Panc1 (cell line): ENCODE measurements around the gene PLXNC1. TPM values are rescaled to one million over a fixed set of nuclear protein-coding genes. Genes with fewer than 3 reads are reported as not detected.

Source experiments
- ATAC-seq: fragments of 200-7000 bp; cut with Tn5 transposase; 2 replicates; pipeline ENCODE4 v1.9.1; 2020; ENCODE audit warnings: mild to moderate bottlenecking, moderate library complexity
- BruUV-seq: library from RNA; stranded (reverse); fragments of 400-500 nt; replicated peaks from 2 replicates; lab custom pipeline; 2021; lab: Mats Ljungman, UMichigan
- CTCF ChIA-PET: fragments of 300-600 bp; sonication (Branson Sonifier 250); formaldehyde crosslinking; loops from one replicate; lab custom pipeline; 2022; ENCODE audit warnings: antibody characterized with exemption; lab: Charles Lee
- POLR2A ChIA-PET: fragments of 300-600 bp; sonication (Branson Sonifier 250); formaldehyde crosslinking; loops from one replicate; lab custom pipeline; 2022; ENCODE audit warnings: antibody characterized with exemption; lab: Charles Lee
- DNase-seq: peaks from one replicate; pipeline ENCODE4 v3.0.0-alpha.2; 2010; ENCODE audit warnings: low read depth, low spot score
- H3K27ac ChIP-seq: 2 replicates; pipeline ENCODE4 v1.5.1; 2011; ENCODE audit warnings: mild to moderate bottlenecking, low read length, inconsistent platforms
- H3K27me3 ChIP-seq: fragments of 200-500 bp; sonication (Bioruptor generic); 2 replicates; pipeline ENCODE4 v1.6.0; 2014; ENCODE audit warnings: low read length, inconsistent platforms; ENCODE audit not compliant: control insufficient read depth, insufficient read depth
- H3K36me3 ChIP-seq: fragments of 200-500 bp; sonication (Bioruptor generic); 2 replicates; pipeline ENCODE4 v1.5.1; 2014; ENCODE audit warnings: inconsistent platforms, mild to moderate bottlenecking, low read length, moderate library complexity; ENCODE audit not compliant: control insufficient read depth, insufficient read depth
- H3K4me1 ChIP-seq: 2 replicates; pipeline ENCODE4 v1.5.1; 2011; ENCODE audit warnings: inconsistent platforms, mild to moderate bottlenecking, low read length, moderate library complexity; ENCODE audit not compliant: control insufficient read depth, insufficient read depth
- H3K4me3 ChIP-seq, 2 experiments: 2 replicates each; pipeline ENCODE4 v1.5.1; 2011 to 2012; ENCODE audit warnings: low read depth in 2 of 2, low read length in 2 of 2, mild to moderate bottlenecking in 2 of 2, inconsistent platforms in 1 of 2, moderate library complexity in 1 of 2
- H3K9me3 ChIP-seq: fragments of 200-500 bp; sonication (Bioruptor generic); 2 replicates; pipeline ENCODE4 v1.5.1; 2014; ENCODE audit warnings: low read depth, mild to moderate bottlenecking, inconsistent platforms, low read length, moderate library complexity; ENCODE audit not compliant: control insufficient read depth, insufficient read depth
- POLR2AphosphoS5 ChIP-seq: IDR thresholded peaks from 2 replicates; pipeline ENCODE4 v1.6.1; 2012; ENCODE audit warnings: mild to moderate bottlenecking, low read depth, low read length, moderate library complexity
- SIN3A ChIP-seq: IDR thresholded peaks from 2 replicates; pipeline ENCODE4 v1.6.1; 2012; ENCODE audit warnings: low read depth, mild to moderate bottlenecking, low read length, moderate library complexity, borderline replicate concordance; ENCODE audit not compliant: insufficient read depth
- TCF7L2 ChIP-seq: IDR thresholded peaks from 2 replicates; pipeline ENCODE4 v1.6.1; 2011; ENCODE audit warnings: mild to moderate bottlenecking, low read depth, low read length, inconsistent platforms
- in situ Hi-C: cut with HindIII; loops from 2 replicates; pipeline ENCODE4 v1.10.0; 2016; ENCODE audit warnings: low sequenced_read_pairs, low pct_unique_long_range_greater_than_20kb
- intact Hi-C: fragments of 100-400 bp; cut with micrococcal nuclease; formaldehyde crosslinking; loops from one replicate; pipeline ENCODE4 v1.10.0; 2022; ENCODE audit not compliant: unreplicated experiment
- total RNA-seq: library from RNA; stranded (reverse); gene quantifications from one replicate; pipeline ENCODE4 v1.2.1, GENCODE V29; 2021; ENCODE audit not compliant: unreplicated experiment
- TF ChIP-seq, protein P1 (sequence below): fragments of 450-650 bp; IDR thresholded peaks from 2 replicates; pipeline ENCODE4 v1.5.1; 2017; ENCODE audit warnings: mild to moderate bottlenecking
- TF ChIP-seq, protein P2 (sequence below), 2 experiments: IDR thresholded peaks; 2 replicates each; pipeline ENCODE4 v1.6.1; 2011 to 2012; ENCODE audit warnings: low read depth in 2 of 2, control low read depth in 1 of 2, low read length in 1 of 2, mild to moderate bottlenecking in 1 of 2, moderate library complexity in 1 of 2; ENCODE audit not compliant: insufficient read depth in 1 of 2

The PLXNC1 gene
- total RNA-seq, 1 experiment from 2014 or later = 0.57 TPM

DNA sequence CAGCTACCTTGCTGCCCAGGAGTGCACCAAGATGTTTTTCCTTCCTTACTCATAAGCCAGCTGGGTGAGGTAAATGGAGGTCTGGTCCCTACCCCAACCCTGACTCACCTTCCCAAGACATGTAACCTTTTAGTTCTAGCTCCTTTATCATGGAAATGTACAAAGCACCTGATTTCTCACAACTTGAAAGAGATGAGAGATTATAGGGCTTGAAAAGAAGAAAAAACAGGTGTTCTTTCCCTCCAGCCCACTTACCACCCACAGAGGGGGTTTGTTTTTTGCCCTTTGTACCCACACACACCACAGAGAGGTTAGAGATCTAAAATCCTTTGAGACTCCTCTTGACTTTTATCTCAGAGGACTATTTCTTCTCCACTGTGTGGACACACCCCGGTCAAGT lies 21.1 kb downstream of the PLXNC1 start:
- H3K9me3 ChIP-seq = no peaks in the 10 kb centered on the region
- peaks cover 49% of the 10 kb centered on the region for H3K27me3 ChIP-seq
- CTCF ChIA-PET = no interaction called here
- BruUV-seq = no TSS peak
- no peak overlapping the region for H3K27ac ChIP-seq
- intact Hi-C loops = no loop called here
- TF ChIP-seq POLR2AphosphoS5 = no peak
- TF ChIP-seq, protein P1, sequence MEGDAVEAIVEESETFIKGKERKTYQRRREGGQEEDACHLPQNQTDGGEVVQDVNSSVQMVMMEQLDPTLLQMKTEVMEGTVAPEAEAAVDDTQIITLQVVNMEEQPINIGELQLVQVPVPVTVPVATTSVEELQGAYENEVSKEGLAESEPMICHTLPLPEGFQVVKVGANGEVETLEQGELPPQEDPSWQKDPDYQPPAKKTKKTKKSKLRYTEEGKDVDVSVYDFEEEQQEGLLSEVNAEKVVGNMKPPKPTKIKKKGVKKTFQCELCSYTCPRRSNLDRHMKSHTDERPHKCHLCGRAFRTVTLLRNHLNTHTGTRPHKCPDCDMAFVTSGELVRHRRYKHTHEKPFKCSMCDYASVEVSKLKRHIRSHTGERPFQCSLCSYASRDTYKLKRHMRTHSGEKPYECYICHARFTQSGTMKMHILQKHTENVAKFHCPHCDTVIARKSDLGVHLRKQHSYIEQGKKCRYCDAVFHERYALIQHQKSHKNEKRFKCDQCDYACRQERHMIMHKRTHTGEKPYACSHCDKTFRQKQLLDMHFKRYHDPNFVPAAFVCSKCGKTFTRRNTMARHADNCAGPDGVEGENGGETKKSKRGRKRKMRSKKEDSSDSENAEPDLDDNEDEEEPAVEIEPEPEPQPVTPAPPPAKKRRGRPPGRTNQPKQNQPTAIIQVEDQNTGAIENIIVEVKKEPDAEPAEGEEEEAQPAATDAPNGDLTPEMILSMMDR = no peak
- TF ChIP-seq, protein P2, sequence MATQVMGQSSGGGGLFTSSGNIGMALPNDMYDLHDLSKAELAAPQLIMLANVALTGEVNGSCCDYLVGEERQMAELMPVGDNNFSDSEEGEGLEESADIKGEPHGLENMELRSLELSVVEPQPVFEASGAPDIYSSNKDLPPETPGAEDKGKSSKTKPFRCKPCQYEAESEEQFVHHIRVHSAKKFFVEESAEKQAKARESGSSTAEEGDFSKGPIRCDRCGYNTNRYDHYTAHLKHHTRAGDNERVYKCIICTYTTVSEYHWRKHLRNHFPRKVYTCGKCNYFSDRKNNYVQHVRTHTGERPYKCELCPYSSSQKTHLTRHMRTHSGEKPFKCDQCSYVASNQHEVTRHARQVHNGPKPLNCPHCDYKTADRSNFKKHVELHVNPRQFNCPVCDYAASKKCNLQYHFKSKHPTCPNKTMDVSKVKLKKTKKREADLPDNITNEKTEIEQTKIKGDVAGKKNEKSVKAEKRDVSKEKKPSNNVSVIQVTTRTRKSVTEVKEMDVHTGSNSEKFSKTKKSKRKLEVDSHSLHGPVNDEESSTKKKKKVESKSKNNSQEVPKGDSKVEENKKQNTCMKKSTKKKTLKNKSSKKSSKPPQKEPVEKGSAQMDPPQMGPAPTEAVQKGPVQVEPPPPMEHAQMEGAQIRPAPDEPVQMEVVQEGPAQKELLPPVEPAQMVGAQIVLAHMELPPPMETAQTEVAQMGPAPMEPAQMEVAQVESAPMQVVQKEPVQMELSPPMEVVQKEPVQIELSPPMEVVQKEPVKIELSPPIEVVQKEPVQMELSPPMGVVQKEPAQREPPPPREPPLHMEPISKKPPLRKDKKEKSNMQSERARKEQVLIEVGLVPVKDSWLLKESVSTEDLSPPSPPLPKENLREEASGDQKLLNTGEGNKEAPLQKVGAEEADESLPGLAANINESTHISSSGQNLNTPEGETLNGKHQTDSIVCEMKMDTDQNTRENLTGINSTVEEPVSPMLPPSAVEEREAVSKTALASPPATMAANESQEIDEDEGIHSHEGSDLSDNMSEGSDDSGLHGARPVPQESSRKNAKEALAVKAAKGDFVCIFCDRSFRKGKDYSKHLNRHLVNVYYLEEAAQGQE (IDR thresholded peaks at IDR 0.05; ENCODE audit: insufficient read depth in 1 of 2, low read depth in 2 of 2, low read length in 1 of 2) = no peak
- no peak for TF ChIP-seq SIN3A
- TF ChIP-seq TCF7L2 = no peak
- H3K36me3 ChIP-seq = no peaks in the 10 kb centered on the region
- ATAC-seq (no peak), DNase-seq (no peak)
- no peak overlapping the region for H3K4me3 ChIP-seq
- no peaks in the 10 kb centered on the region for H3K4me1 ChIP-seq
- in situ Hi-C loops = no loop called here
- POLR2A ChIA-PET = no interaction called here

DNA sequence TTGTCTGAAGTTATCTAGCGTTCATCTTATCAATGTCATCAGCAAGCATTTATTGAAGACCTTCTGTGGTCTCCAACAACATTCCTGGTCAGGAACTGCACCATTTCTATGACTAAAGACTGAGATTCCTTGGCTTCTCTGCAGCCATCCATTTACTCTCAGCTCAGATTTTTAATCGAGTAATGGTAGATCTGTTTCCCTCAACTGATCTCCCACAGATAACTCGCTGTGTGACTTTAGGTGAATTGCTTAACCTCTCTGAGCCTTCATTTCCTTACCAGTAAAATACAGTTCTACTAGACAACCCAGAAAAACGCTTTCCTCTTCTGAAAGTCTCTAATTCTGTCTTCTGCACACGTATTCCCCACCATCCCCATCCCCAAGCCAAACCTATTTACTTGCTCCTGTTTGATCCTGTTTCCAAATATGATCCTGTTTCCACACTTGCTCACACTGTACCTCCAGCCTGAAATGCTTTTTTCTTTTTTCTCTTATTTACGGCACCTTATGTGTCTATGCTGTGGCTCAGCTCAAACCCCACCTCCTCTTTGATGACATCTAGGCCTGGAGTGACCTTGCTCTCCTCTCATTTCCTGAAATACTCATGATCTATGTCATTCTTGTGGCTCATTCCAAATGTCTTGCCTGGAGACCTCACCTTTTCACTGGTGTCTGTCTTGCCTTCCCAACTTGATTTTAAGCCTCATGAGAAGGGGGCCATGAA lies 21.8 kb downstream of the PLXNC1 start:
- intact Hi-C loops = no loop called here
- TF ChIP-seq SIN3A (no peak), TCF7L2 (no peak), POLR2AphosphoS5 (no peak)
- TF ChIP-seq, protein P2 (IDR thresholded peaks at IDR 0.05; ENCODE audit: insufficient read depth in 1 of 2, low read depth in 2 of 2, low read length in 1 of 2) = no peak
- TF ChIP-seq, protein P1 = no peak
- no peak overlapping the region for H3K4me3 ChIP-seq
- in situ Hi-C loops = no loop called here
- ATAC-seq (no peak), DNase-seq (no peak)
- no TSS peak for BruUV-seq
- POLR2A ChIA-PET = no interaction called here
- no peaks in the 10 kb centered on the region for H3K4me1 ChIP-seq
- H3K27me3 ChIP-seq = peaks cover 52% of the 10 kb centered on the region
- no peak overlapping the region for H3K27ac ChIP-seq
- H3K9me3 ChIP-seq = no peaks in the 10 kb centered on the region
- no peaks in the 10 kb centered on the region for H3K36me3 ChIP-seq
- CTCF ChIA-PET = no interaction called here
